NCI-H2107 (cell line): Measurements from ENCODE around the gene LIN37.
A peak's percentile ranks its signal among the peaks of the same experiment; 100 is the strongest.
"Not testable (repeated sequence)": the region's sequence is repeated elsewhere in the genome, so short reads cannot be mapped to it uniquely, and the experiment has no call there.

Experiments used
- DNase-seq: peaks from one replicate; lab custom pipeline; 2025; lab: John Stamatoyannopoulos, UW

Gene LIN37

GRCh38 chr19:35753634-35754369, 5.4 kb downstream of the LIN37 start:
- no peak for DNase-seq

GRCh38 chr19:35754370-35755130, 6.2 kb downstream of the LIN37 start:
- DNase-seq = no peak

GRCh38 chr19:35755131-35755549, 6.8 kb downstream of the LIN37 start:
- no peak for DNase-seq

- DNase-seq = no peak
Measured at GRCh38 chr19:35755550-35756376, 7.4 kb downstream of the LIN37 start.

GRCh38 chr19:35756377-35757230, 8.2 kb downstream of the LIN37 start, which contains the start of gene HSPB6:
Gene HSPB6, minus strand, starts transcription at chr19:35757029. Its CDS starts 21 bp downstream, at chr19:35757008.
- no peak for DNase-seq

GRCh38 chr19:35757231-35757748, 8.9 kb downstream of the LIN37 start:
- DNase-seq = no peak

- DNase-seq = peak; percentile 95
Measured at GRCh38 chr19:35757749-35758608, 9.6 kb downstream of the LIN37 start, which contains the start of gene PROSER3. Gene PROSER3, plus strand, starts transcription at chr19:35758176. Its CDS starts 40 bp downstream, at chr19:35758216.

- no peak for DNase-seq
Measured at GRCh38 chr19:35759697-35760096, 11.3 kb downstream of the LIN37 start.

GRCh38 chr19:35760711-35761349, 12.5 kb downstream of the LIN37 start:
- DNase-seq = no peak

GRCh38 chr19:35764432-35765315, 16.3 kb downstream of the LIN37 start:
- no peak for DNase-seq

GRCh38 chr19:35766571-35767104, 18.3 kb downstream of the LIN37 start:
- no peak for DNase-seq

- DNase-seq = no peak
Measured at GRCh38 chr19:35767288-35768081, 19.1 kb downstream of the LIN37 start.

- DNase-seq = no peak
Measured at GRCh38 chr19:35768082-35768421, 19.7 kb downstream of the LIN37 start.

GRCh38 chr19:35772362-35772761, 24.0 kb downstream of the LIN37 start:
- not testable (repeated sequence) for DNase-seq

GRCh38 chr19:35773020-35773806, 24.8 kb downstream of the LIN37 start:
- no peak for DNase-seq

GRCh38 chr19:35774274-35775045, 26.1 kb downstream of the LIN37 start:
- no peak for DNase-seq
